ENCODE measurements around the gene TECTA.

- TF ChIP-seq, protein P1, sequence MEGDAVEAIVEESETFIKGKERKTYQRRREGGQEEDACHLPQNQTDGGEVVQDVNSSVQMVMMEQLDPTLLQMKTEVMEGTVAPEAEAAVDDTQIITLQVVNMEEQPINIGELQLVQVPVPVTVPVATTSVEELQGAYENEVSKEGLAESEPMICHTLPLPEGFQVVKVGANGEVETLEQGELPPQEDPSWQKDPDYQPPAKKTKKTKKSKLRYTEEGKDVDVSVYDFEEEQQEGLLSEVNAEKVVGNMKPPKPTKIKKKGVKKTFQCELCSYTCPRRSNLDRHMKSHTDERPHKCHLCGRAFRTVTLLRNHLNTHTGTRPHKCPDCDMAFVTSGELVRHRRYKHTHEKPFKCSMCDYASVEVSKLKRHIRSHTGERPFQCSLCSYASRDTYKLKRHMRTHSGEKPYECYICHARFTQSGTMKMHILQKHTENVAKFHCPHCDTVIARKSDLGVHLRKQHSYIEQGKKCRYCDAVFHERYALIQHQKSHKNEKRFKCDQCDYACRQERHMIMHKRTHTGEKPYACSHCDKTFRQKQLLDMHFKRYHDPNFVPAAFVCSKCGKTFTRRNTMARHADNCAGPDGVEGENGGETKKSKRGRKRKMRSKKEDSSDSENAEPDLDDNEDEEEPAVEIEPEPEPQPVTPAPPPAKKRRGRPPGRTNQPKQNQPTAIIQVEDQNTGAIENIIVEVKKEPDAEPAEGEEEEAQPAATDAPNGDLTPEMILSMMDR (IDR thresholded peaks at IDR 0.05; ENCODE audit: insufficient read depth, low read depth, low read length) = no peak
- no peak for TF ChIP-seq EZH2 (IDR thresholded peaks at IDR 0.05; ENCODE audit: insufficient read depth, low read length)
Measured at GRCh38 chr11:121214861-121215260, 113.8 kb downstream of the TECTA start.

Data from astrocyte (in vitro differentiated cells and primary cell).